GM21528 (cell line): ENCODE measurements around the gene HEPACAM.

Source experiments
- ATAC-seq: cut with Tn5 transposase; IDR thresholded peaks from one replicate; pipeline ENCODE4 v1.9.1; 2021; ENCODE audit warnings: mild to moderate bottlenecking, moderate library complexity; ENCODE audit not compliant: unreplicated experiment, low FRiP score

Gene HEPACAM

DNA sequence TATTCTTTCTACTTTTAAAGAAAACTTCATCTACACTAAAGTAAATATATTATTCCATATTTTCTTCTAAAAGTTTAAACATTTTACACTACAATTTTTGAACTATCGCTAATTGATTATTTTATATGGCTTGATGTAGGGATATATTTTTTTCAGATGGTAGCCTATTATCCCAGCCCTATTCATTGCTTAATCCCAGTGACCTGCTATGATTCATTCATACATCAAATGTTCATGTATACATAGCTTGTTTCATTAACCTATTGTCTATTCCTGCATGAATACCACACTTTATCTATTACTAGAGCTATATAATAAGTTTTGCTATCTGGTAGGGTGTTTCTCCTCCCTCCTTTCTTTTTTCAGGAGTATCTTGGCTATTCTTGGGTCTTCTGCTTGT is 33.2 kb downstream of the HEPACAM start:
- ATAC-seq: no peak

DNA sequence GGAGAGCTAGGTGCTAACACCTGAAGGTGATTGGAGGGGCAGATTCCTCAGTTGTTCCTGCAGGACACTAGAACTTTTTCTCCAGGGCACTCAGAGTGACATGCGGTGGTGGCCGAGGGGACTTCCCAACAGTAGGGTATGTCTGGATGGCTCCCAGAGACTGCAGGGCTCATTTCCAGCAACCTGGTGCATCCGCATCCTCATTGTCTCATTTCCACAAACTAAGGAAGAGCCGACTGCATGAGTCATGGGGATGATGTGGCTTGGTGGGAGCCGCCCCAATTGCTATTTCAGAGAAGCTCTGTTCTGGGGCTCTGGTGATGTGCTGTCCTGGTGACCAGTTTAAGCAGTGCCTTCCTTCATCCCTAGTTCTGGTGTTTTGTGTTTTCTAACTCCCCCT is 35.4 kb downstream of the HEPACAM start:
- no peak for ATAC-seq

DNA sequence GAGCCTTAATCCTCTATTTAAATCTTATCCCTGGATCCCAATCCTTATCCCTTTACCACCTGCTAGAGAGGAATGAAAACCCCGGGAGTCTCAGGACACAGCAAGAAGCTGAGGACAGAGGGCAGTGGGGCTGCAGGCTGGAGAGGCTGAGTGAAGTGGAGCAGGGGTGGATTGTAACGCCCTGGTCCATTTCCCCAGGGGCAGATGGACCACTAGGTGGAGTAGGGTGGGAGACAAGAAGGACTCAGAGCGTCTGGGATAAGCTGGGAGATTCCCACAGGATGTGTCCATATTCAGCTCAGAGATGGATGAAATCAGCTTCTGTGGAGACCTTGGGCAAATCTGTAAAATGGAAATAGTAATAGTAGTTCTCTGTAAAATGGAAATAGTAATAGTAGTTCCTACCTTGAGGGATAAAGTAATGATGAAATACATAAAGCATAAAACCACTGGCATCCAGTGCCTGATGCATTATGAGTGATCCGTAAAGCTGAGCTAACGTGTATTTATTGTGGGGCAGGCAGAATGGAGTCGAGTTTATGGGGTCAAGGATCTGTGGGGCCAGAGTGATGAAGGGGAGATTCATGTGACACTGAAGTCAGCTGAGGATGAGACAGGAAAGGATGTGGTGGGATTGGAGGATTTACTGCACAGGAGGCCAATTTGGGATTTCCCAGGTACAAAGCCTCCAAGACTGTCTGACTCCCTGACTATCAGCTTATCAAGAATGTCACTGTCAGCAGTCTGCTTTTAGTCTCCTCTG is 36.3 kb downstream of the HEPACAM start:
- ATAC-seq: no peak

DNA sequence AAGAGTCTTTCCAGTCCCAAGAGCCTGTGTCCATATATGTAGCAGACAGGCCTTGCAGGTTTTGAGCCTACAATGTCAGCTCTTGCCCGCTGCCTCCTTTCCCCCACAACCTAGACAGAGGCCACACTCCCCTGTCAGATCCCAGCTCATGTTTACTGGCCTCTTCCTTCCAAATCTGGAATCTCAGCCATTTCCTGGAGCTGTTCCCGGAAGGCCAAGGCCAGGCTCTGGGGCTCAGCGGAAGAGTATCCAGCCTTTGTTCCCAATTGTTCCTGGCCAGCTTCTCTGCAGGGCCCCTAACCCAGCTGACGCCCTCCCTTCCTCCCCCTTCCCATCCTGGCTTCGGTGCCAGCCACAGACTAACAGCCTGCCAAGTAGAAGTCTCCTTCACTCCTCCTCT is 37.1 kb downstream of the HEPACAM start:
- ATAC-seq: no peak

DNA sequence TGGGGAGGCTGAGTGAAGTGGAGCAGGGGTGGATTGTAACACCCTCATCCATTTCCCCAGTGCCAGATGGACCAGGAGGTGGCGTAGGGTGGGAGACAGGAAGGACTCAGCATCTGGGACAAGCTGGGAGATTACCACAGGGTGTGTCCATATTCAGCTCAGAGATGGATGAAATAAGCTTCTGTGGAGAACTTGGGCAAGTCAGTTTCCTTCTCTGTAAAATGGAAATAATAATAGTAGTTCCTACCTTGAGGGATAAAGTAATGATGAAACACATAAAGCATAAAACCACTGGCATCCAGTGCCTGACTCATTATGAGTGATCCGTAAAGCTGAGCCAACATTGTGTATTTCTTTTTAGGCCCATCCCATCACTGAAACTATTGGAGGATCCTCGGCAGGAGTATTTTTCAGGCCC is 37.6 kb downstream of the HEPACAM start:
- no peak for ATAC-seq

DNA sequence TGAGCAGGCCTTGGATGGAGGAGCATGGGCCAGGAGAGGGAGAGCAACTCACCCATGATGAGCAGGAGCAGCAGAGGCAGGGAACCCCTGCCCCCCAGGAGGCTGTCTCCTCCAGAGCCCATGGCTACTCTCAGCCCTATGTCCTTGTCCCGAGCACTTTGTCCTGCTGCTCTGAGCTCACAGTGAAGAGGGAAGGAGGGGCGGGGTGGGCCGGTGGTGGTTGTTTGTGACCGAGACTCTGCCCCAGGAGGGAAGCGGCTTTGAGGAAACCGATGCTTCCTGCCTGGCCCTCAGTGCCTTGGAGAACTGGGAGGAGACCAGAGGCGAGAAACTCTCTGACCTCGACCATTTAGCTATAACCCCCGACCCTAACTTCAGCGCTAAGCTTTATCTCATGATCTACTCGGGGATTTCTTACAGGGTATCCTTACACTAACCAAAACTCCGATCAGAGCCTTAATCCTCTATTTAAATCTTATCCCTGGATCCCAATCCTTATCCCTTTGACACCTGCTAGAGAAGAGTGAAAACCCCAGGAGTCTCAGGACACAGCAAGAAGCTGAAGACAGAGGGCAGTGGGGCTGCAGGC is 38.1 kb downstream of the HEPACAM start, which contains the start of gene ROBO4:
ROBO4 (minus strand) TSS at position 192 of the 589 bp plus-strand sequence; CDS start at position 122, 70 bp downstream.
- ATAC-seq: no peak

DNA sequence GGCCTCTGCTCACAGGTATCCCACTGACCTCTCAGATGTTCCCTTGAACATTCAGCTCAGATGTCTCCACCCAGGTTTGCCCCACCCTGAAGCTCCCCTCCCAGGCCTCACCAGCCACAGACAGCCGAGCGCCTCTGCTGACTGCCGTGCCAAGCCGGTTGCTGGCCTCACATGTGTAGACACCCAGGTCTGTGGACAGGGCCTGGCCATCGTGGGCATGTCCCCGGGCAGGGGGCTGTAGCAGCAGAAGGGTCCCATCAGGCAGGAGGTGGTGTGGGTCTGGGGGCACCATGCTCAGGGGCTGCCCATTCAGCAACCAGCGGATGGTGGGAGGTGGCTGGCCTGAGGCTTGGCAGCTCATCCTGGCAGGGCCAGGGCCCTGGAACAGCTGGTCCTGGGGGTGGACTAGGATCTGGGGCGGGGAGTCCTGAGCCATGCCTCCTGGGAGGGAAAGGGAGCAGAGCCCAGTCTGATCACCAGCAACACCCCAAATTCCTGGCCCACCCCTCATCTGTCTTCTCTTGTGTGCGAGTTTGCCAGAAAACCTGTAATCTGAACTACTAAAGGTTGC is 38.9 kb downstream of the HEPACAM start:
- no peak for ATAC-seq

DNA sequence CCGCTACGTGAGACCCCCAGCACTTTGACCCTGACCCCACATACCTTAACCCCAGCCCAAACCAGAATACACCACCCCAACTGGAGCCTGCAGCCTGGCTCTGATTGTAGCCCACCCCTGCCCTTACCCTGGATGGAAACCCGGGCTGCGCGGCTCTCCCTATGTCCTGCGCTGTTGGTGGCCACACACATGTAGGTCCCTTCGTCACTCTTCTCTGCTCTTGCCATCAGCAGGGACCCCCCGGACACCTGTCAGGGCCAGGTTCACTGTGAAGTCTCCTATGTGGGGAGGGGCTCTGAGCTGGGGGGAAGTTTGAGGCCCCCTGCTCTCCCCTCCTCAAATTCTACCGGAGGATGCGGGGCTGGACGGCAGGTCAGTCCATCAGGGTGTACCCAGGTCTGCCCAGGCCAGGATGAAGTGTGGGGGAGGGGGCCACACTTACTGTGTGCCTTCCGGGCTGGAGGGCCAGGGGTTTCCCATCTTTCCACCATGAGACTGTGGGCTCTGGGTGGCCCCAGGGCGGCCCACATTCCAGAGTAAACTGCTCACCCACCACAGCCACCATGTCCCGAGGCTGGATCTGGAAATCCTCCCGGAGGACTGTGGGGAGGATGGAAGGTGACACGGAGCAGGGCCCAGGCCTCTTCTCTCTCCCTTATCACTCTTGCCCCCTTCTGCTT is 39.6 kb downstream of the HEPACAM start:
- no peak for ATAC-seq

DNA sequence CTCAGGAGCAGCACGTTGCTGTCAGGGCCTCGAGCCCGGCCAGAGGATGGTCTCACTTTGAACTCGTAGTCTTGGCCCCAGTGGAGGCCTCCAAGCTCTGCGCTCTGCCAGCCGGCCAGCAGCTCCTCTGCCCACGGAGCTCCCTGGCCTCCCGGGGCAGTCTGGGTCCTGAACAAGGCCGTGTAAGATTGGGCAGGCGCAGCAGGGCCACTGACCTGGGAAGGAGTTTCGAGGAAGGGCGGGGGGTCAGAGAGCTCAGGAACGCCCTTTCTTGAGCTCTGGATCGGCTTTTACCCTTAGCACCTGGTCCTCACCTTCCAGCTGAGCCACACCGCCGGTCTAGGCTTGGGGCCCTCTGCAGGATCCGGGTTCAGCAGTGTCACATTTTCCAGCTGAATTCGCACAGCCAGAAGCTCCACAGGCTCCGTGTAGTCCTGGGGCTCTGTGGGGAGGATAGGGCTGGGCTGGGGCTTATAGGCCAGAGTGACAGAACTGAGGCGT is 40.3 kb downstream of the HEPACAM start:
- ATAC-seq: no peak

DNA sequence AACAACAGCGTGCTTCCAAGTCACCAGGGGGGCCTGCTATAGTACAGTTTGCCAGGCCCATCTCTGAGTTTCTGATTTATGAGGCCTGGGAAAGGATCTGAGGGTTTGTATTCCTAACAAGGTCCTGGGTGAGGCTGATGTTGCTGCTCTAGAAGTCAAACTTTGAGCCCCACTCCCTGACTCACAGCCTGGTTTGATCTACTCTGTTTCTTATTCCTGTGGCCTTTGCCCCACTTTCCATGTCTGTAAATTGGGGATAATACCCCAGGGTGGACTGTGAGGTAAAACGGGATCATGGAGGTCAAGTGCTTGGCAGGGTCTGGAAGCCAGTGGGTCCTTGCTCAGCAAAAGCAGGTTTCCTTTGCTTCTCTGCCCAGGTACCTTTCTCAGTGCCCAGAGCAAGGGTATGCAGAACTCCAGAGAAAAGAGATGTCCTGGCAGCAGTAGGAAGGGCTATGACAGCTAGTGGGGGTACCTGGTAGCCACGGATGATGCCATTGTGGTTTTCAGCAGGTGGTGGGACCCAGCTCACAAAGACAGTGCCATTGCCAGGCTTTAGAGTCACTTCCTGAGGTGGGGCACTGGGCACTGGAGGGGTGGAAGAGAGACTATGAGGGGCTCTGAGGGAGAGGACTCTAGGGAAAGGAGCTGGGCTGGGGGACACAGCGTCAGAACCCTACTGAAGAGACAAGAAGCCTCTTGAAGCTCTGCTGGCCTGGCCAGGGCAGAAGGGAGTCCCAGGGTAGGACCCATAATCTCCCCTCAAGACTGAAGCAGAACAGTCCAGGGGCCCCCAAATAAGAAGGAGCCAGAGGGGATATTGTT is 41.0 kb downstream of the HEPACAM start:
- no peak for ATAC-seq

DNA sequence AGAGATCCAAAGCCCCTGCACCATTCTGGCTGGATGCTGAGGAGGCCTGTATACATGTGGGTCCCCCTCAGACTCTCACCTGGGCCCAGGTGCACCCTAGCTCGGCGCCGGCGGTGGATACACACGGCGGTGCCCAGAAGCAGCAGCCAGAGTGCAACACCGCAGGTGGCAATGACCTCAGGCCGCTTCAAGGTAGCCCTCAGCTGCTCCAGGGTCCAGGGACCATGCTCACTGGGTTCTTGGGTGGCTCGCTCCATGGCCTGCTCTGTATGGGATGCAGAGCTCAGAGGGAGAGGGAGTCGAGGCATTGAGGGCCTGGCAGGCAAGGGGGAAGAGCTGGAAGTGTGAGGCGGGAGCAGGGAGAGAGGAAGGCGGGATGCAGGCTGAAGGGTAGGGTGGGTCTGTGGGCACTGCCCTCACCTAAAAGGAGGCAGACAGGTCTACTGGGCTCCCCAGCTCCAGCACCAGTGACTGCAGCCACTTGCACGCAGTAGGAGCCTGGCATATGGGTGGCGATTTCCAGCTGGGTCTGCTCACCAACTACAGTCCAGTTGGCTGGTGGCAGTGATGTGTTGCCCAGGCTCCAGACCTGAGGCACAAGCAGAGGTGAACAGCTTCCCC is 42.0 kb downstream of the HEPACAM start:
- ATAC-seq: no peak

DNA sequence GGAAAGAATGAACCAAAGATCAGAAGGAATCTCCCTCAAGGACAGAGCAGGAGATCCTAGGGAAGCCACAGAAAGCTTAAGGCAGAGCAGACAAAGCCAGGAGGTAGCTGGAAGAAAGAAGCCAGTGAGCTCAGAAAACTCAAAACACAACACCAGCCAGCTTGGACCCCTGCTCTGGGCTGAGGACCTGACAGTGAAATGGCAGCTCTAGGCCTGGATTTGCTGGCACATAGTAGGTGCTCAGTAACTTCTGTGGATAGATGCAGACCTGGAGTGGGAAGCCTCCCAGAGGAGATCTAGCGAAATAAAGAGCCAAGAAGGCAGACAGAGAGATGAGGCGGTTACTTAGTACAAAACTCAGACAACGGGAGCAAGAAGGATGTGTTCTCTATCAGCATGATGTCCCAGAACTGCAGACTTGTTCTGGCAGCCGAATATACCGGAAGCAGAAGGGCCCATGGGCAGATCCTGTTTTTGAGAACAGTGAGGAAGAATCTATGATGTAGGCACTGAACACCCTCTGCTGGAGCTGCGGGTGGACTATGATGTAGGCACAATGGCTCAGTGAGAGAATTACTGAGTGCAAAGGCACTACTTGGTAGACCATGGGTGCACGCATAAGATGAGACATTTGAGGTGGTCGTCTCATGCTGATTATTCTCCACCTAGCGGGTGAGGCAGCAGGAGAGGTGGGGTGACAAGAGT is 42.9 kb downstream of the HEPACAM start:
- ATAC-seq: no peak

DNA sequence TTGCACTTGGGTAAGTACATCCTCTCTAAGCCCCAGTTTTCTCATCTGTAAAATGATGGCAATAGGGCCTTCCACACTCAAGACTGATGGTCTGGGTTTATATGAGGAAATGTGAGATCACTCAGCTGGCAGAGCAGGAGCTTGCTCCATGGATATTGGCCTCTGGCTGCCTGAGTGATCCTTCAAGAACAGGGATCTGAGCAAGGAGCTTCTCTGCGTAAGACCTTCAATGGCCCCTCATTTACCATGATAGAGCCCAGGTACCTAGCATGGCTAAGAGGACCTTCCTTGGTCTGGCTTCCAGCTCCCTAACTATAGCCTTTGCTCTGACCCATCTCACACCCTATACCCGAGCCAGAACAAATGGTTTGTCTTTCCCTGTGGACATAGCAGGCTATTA is 43.7 kb downstream of the HEPACAM start:
- ATAC-seq: no peak

DNA sequence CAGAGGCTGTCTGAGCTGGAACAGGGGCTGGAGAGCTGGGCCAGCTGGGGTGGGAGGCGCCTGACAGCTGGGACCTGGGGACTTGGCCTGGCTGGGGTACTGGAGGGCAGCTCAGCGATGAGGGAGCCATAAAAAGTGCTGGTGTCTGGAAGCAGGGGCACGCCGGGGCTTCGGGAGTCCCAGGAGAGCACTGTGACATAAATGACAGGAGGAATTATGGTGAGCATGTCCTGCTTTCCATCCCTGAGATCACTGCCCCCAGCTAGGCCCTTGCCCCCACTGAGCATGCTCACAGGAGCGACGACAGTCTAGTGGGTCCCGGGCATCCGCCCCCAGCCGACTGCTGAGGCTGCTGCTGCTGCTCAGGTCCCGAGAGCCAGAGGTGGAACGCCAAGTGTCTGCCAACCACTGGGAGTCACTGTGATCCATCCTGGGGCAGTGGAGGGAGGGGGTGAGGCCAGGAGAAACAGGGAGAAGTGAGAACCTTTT is 44.4 kb downstream of the HEPACAM start:
- ATAC-seq: no peak

DNA sequence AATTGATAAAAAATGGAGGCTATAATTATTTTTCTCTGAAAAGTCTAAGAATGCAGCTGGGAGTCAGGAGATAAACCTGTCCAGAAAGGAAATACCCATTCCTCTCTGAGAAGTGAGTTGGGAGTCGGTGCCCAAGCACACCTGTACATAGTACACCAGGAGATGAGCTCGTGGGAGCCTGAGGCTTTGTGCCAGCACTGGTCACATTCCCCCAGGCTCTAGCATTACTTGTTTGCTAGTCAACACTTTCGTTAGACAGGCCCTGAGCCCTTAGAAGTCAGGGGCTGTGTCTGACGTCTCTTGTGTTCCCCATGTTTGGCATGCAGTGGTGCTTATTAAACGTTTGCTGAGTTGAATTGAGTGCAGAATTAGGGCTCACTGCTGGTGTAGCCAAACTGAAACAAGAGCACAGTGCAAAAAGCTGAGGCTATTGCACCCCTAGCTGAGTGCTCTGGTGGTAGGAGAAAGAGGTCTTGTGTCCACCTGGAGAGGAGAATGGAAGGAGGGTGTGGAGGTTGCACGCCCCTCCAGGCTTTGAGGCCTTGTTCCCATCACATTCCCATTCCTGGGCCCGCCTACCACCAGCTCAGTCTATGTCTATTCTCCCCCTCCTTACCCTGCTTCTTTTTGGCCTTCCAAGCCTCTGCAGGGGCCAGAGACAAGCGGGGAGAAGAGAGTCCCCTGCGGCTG is 45.0 kb downstream of the HEPACAM start:
- no peak for ATAC-seq

DNA sequence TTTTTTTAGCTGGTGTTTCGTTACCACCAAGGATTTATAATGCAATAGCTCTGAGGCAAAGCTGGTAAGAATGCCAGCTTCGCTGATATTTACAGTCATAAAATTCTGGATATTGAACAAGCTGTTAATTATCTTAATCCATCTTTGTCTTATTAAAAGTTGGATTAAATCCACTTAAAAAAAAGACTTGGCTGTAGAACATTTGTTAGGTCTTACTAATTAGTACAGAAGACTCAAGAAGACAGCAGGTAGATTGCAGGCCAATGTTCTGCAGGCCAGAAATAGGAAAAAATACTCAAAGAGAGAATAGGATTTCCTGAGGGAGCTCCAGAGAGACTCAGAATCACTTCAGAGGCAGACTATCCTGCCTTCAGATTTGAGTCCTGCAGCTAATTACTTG is 45.7 kb downstream of the HEPACAM start:
- no peak for ATAC-seq

DNA sequence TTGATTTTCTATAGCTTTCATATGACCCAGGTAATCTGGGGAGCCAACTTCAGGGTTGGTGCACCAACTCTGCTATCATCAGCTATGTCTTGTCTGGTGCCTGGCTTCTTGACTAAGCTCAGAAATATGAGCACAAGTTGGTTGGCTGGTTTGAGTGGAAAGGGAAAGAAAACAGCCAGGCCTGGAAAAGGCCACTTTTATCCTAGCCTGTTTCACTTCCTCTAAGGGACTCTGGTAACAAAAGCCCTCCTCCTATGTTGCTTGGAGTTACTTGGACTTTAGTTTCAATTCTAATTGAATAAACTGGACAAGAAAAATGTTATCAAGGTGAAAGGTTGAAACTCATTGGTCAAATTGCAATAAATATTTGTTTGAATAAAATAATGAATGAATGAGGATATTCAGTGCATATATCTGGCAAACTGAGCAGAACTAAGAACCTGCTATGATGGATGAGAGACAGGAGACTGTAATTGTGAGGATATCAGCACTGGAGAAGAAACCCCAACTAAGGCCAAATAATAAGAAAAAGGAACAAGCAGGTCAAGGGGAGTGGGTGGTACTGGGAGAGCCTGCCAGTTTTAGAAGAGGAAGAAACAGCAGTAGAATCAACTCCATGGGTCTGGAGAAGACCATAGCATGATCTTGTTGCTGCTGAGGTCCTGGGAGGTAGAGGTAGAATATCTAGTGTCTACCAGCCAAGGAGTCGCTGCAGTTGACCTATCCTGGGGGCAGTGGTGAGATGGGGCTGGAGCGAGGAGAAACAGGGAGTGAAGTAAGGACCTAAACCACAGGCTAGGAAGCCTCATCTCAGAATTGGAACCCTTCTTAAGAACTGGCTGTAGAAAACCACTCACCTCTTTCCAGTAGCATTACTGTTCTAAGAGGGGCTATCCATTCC is 46.4 kb downstream of the HEPACAM start:
- no peak for ATAC-seq

DNA sequence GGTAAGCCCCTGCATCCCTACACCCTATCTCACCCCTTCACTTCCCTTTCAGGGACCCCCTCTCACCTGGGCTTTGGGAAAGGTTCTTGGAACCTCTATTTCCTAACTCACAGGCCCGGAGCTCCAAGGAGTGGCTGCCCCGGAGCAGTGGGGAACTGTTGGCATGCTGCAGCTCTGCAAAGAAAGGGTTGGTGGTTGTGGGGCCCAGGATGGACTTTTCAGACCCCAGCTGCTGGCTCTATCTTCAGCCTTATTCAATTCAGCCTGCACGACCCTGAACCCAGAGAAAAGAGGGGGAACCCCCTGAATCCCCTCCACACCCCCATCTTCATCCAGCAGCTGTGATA is 48.2 kb downstream of the HEPACAM start:
- no peak for ATAC-seq
